Spleen (tissue), 7 donors: ENCODE data around the gene ARRDC4.

ENCODE experiments used
- CTCF ChIP-seq, 11 experiments: fragments of 200-600 bp in 7 of 11; fragments of 450-650 bp in 4 of 11; sonication (generic) in 4 of 11; IDR thresholded peaks in 8 of 11; conservative IDR thresholded peaks in 3 of 11; 1 replicate in 7 of 11; 2 replicates in 4 of 11; pipeline versions ENCODE4 v1.4.0 to v1.8.0; 2016 to 2021; ENCODE audit warnings: antibody characterized with exemption in 11 of 11, inconsistent platforms in 4 of 11, mild to moderate bottlenecking in 1 of 11
- POLR2A ChIP-seq, 3 donors: fragments of 450-650 bp; IDR thresholded peaks; one replicate each; pipeline ENCODE4 v1.5.1; 2017; ENCODE audit warnings: antibody characterized with exemption in 3 of 3, mild to moderate bottlenecking in 1 of 3
- POLR2AphosphoS5 ChIP-seq, 3 donors: sonication (generic); formaldehyde crosslinking; IDR thresholded peaks; one replicate each; pipeline ENCODE4 v1.5.1; 2017; ENCODE audit warnings: antibody characterized with exemption in 3 of 3
- donor health status: DM: no; HTN: no; CAD: no; lungs with moderate emphysema.
- donor health status: DM: no; HTN: no; CAD: no.
- donor health status: DM: no; HTN: no; CAD: no.

DNA sequence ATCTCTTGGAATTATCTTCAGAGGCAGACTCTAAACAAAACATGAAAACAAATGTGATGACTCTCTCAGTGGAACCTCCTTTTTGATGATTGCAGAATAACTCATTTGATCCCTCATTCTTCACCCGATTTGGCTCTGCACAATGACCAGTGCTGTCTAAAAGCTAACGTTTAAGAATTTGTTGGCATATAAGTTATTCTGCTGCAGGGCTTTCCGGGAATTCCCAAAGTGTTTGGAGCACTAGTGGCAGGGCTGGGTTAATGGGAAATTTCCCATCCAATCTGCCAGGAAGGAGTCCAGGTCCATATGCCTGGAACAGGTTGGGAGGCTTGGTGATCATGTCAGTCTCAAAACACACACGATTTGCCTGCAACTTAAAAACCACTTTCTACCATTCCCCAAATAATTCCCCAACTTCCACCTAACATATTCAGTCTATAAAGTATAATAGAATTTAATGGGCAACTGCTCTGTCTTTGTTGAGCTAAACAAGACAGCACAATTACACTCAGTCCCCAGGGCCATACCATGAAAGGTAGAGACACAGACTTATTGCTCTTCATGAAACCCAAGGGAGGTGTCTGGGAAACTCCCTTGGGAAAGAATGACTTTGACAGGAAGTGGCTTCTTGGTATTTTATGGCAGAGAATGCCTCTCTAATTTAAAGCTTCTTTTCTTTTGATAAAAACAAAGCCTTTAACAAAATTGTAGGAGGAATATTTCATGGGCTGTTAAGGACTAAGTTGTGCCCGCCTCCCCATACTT is 38.0 kb downstream of the ARRDC4 start:
- TF ChIP-seq CTCF (IDR thresholded peaks at IDR 0.05 in 8 of 11, conservative IDR thresholded peaks at IDR 0.05 in 3 of 11) = no peak
- no peak for TF ChIP-seq POLR2AphosphoS5 (IDR thresholded peaks at IDR 0.05)
- TF ChIP-seq POLR2A (IDR thresholded peaks at IDR 0.05) = no peak
